ENCODE results near the gene TMEM229B.

TMEM229B gene

GRCh38 chr14:67514650-67515385, 26.3 kb upstream of the TMEM229B start:
- DNase-seq: no peak

DNA sequence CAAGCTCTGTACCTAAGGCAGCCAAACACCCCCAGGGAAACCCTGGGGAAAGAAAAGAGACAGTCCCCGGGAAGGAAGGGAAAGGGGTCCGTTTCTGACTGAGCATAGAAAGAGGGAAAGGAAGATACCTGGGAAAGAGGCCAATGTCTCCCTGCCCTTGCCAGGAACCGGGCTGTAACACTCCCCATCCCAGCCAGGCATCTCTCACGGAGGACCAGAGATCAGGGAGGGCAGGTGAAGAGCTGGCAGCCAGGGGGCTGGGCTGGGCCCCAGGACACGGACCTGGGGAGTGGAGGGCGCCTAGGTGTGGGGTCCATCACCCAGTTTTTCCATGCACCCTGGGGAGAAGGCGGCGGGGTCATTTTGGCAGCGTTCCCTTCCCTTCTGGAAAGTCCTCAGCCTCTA, 25.7 kb upstream of the TMEM229B start:
- no peak for DNase-seq

DNA sequence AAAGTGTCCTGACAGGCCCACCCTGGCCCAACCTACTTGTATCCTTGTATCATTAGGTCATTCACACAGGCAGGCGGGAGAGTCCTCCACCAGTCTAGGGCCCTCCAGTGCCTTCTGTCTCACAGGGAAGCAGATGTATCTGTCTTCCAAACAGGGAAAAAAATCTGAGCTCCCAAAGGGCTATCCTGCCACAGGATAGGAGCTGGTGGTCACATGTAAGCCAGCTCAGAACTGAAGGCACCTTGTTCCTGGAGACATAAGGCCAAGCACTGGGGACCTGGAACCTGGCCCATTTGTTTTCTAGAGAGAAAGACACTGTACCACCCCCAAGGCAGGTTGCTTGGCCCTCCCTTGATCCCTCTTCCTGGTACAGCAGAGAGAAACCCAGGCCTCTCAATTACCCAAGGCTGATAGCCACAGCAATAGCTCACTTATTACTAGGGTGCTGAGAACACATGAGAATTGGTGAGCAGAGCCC, 25.1 kb upstream of the TMEM229B start:
- no peak for DNase-seq

- no peak for DNase-seq
Measured at GRCh38 chr14:67512463-67513310, 24.2 kb upstream of the TMEM229B start.

DNA sequence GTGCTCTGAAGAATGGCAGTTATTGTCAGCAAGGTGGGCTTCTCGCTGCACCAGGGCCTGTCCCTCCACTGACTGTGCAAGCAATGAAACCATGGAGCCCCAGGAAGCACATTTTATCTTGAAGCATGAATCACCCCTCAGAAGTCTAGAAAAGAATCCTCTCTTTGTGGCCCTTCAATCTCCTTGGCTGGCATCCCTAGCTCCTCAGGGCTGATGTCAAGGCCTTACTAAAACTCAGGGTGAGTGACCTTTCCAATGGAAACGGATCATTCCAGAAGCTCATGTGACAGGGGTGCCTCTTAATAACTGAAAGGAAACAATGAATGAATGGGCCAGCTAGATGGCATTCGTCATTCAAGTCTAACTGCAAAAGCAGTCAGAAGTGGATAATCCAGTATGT, 22.3 kb upstream of the TMEM229B start:
- no peak for DNase-seq

DNA sequence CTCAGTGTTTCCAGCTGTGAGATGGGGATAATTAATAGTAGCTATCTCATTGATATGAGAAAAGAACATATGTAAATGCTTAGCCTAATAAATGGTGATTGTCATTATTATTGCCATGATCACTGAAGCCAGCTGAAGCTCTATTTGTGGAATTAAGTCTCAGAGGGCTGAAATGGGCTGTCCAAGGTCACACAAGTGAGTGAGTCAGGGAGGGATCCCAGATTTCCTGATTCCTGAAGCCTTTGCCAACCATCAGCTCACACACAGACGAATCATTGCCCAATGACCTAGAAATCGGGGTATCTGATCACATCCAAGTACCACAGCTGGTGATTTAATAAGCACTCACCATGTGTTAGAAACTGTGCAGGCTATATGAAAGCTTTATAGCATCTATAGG, 21.6 kb upstream of the TMEM229B start:
- no peak for DNase-seq

GRCh38 chr14:67508956-67509355, 20.4 kb upstream of the TMEM229B start:
- DNase-seq: no peak

- DNase-seq: no peak
Measured at GRCh38 chr14:67505254-67505653, 16.7 kb upstream of the TMEM229B start.

GRCh38 chr14:67503331-67503730, 14.8 kb upstream of the TMEM229B start:
- DNase-seq: no peak

GRCh38 chr14:67502867-67503266, 14.3 kb upstream of the TMEM229B start:
- no peak for DNase-seq

- no peak for DNase-seq
Measured at GRCh38 chr14:67501670-67502069, 13.1 kb upstream of the TMEM229B start.

GRCh38 chr14:67500981-67501380, 12.5 kb upstream of the TMEM229B start:
- DNase-seq: no peak

DNA sequence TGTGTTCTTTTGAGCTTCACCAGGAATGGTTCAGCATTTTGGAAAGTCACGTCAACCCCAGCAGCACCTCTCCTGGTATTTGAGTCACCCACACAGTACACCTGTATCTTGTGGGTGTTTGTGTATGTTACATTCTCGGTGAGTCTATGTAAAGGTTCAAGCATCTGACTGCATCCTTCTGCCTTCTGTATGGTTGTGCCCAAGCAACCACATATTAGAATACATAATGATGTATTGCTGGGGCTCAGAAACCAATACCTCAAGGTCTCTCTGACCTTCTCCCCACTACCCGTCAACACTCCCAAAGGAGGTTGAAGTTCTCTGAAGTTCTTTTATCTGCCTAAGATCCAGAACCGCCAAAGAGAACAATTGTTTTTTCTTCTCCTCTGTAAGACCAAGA, 9.2 kb upstream of the TMEM229B start:
- DNase-seq: no peak

GRCh38 chr14:67497216-67497615, 8.7 kb upstream of the TMEM229B start:
- no peak for DNase-seq

DNA sequence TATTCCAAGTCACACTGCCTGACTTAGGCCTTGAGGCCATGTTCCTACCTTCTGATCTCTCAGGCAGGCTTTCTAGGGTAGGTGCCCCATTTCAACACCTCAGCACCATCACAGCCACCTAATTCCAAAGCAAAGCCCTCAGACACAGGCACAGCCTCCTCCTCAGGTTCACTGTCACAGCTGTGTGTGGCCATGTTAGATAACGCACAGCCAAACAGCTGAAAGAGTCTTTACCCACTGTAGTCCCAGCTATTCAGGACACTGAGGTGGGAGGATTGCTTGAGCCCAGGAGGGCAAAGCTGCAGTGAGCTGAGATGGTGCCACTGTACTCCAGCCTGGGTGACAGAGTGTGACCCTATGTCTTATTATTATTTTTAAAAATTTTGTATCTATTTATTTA, 7.3 kb upstream of the TMEM229B start:
- no peak for DNase-seq

DNA sequence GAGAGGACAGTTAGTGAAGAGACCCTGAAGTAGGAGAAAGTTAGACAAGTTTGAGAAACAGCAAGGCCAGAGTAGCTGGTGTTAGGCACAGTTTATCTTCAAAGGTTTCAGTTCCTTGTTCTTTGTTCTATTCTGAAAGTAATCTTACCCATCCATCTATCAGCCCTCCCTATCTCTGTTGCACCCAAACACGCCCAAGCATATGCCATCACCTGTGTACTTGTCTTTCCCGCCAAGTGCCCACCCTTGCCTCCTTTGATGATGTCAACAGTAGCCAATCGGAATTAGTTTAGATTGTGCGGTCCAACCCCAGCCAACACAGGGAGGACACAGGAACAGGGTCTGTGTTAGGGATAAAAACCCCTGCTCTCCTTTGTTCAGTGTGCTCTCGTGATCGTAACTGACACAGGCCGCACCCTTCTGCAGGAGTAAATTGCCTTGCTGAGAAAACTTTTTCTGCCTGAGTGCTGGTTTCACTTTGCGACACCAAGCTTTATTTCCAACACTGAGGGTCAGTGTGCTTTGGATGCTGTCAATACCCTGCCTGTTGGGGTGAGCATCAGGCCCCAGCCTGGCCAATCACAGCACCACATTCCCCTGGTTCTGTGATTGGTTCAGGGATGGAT, 4.7 kb upstream of the TMEM229B start:
- no peak for DNase-seq

- DNase-seq: no peak
Measured at GRCh38 chr14:67492538-67492937, 4.0 kb upstream of the TMEM229B start.

- DNase-seq: no peak
Measured at GRCh38 chr14:67491741-67492507, 3.4 kb upstream of the TMEM229B start.

- DNase-seq: no peak
Measured at GRCh38 chr14:67491285-67491684, 2.8 kb upstream of the TMEM229B start.

DNA sequence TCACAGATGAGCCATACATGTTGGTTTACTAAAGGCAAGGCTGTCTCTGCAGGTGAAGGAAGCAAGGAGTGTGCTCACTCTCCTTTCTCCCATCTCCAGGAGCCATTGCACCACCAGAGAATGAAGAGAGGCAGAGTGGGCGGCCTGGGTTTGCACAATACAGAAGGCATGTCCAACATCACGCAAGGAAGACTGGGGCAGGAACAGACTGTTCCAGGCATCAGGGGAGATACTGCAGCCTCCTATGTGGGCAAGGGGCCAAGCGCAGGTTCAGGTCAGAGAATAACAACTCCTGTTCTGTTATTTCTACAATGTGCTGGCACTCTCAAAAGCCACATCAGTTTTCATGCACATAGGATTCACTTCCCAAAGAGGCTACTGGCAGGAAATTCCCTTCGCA, 1.7 kb upstream of the TMEM229B start:
- no peak for DNase-seq

GRCh38 chr14:67487332-67487731, 1.2 kb downstream of the TMEM229B start:
- no peak for DNase-seq

DNA sequence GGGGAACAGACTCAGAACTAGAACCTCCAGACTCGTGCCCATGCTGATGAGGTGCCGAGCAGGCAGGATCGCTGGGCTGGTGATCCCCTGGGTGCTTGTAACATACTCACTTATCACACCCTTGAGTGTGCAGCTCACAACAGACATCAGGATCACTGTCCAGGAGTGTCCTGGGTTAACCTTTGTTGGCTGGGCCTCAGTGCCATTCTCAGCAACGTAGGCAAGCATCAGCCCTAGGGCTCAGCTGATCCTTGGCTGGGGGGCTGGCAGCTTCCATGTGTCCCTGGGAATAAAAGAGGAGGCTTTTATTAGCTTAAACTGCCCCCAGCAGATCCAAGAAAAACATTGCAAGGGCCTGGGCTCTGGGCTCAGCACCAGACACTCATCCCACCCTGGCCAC, 1.6 kb downstream of the TMEM229B start:
- no peak for DNase-seq

- DNase-seq: no peak
Measured at GRCh38 chr14:67485501-67486095, 2.9 kb downstream of the TMEM229B start.
